Caco-2 (cell line): ENCODE data around the gene WNT16. TPM values are rescaled to one million over a fixed set of nuclear protein-coding genes. Genes with fewer than 3 reads are reported as not detected.

Source experiments
- BruUV-seq: library from RNA; stranded (reverse); fragments of 400-500 nt; replicated peaks from 2 replicates; lab custom pipeline; 2021; lab: Mats Ljungman, UMichigan
- CTCF ChIA-PET: fragments of 300-600 bp; sonication (Branson Sonifier 250); formaldehyde crosslinking; loops from one replicate; lab custom pipeline; 2022; ENCODE audit warnings: antibody characterized with exemption; lab: Charles Lee
- POLR2A ChIA-PET: fragments of 300-600 bp; sonication (Branson Sonifier 250); formaldehyde crosslinking; loops from one replicate; lab custom pipeline; 2022; ENCODE audit warnings: antibody characterized with exemption; lab: Charles Lee
- DNase-seq, 2 experiments: peaks; one replicate each; pipeline versions ENCODE4 v3.0.0 to v3.0.0-alpha.2; 2020 to 2022
- H3K27me3 ChIP-seq: replicated peaks from 2 replicates; pipeline ENCODE4 v1.6.0; 2011; ENCODE audit warnings: low read length; ENCODE audit not compliant: control insufficient read depth, insufficient read depth
- H3K36me3 ChIP-seq: 2 replicates; pipeline ENCODE4 v1.5.1; 2011; ENCODE audit warnings: low read length; ENCODE audit not compliant: control insufficient read depth, insufficient read depth
- H3K4me1 ChIP-seq: fragments of 250-450 bp; sonication (Bioruptor Pico); 2 replicates; pipeline ENCODE4 v1.5.1; 2020; ENCODE audit warnings: mild to moderate bottlenecking
- H3K4me3 ChIP-seq: 2 replicates; pipeline ENCODE4 v1.5.1; 2011; ENCODE audit warnings: low read depth, mild to moderate bottlenecking, control low read depth, low read length
- H3K9me3 ChIP-seq: fragments of 250-450 bp; sonication (Bioruptor Pico); 2 replicates; pipeline ENCODE4 v1.5.1; 2020; ENCODE audit warnings: mild to moderate bottlenecking, moderate library complexity
- H3K27ac Mint-ChIP-seq: one replicate; pipeline ENCODE4 v1.8.0; 2022; ENCODE audit warnings: mixed read lengths; ENCODE audit not compliant: unreplicated experiment
- H3K27me3 Mint-ChIP-seq: one replicate; pipeline ENCODE4 v1.8.0; 2022; ENCODE audit warnings: mixed read lengths; ENCODE audit not compliant: insufficient read depth, unreplicated experiment
- H3K36me3 Mint-ChIP-seq: one replicate; pipeline ENCODE4 v1.8.0; 2022; ENCODE audit warnings: mild to moderate bottlenecking, mixed read lengths; ENCODE audit not compliant: insufficient read depth, unreplicated experiment
- H3K4me1 Mint-ChIP-seq: one replicate; pipeline ENCODE4 v1.8.0; 2022; ENCODE audit warnings: low read depth, mixed read lengths; ENCODE audit not compliant: unreplicated experiment
- H3K4me3 Mint-ChIP-seq: one replicate; pipeline ENCODE4 v1.8.0; 2022; ENCODE audit warnings: mild to moderate bottlenecking, moderate library complexity, mixed read lengths; ENCODE audit not compliant: unreplicated experiment
- H3K9me3 Mint-ChIP-seq: one replicate; pipeline ENCODE4 v1.8.0; 2022; ENCODE audit warnings: mixed read lengths; ENCODE audit not compliant: unreplicated experiment
- CTCF ChIP-seq, 2 experiments: fragments of 200-600 bp in 1 of 2; IDR thresholded peaks; 1 replicate in 1 of 2; 2 replicates in 1 of 2; pipeline versions ENCODE4 v1.5.1 to v1.8.0; 2011 to 2022; ENCODE audit warnings: antibody characterized with exemption in 1 of 2, control low read depth in 1 of 2, inconsistent platforms in 1 of 2, low read depth in 1 of 2, low read length in 1 of 2, mild to moderate bottlenecking in 1 of 2, moderate library complexity in 1 of 2; ENCODE audit not compliant: insufficient read depth in 1 of 2, severe bottlenecking in 1 of 2, unreplicated experiment in 1 of 2
- intact Hi-C: fragments of 100-400 bp; cut with micrococcal nuclease; formaldehyde crosslinking; loops from one replicate; pipeline ENCODE4 v1.10.0; 2022; ENCODE audit not compliant: unreplicated experiment
- total RNA-seq: library from RNA; stranded (reverse); gene quantifications from 2 replicates; pipeline ENCODE4 v1.2.3, GENCODE V29; 2022

WNT16 gene
- total RNA-seq, 1 experiment from 2014 or later = not detected

GRCh38 chr7:121330053-121330833 is 1.4 kb downstream of the WNT16 start:
- CTCF ChIA-PET = interaction anchor here (0.6 to 1.0 kb wide), 2 partner anchors 163 to 664 kb away, joined by 3 read pairs; no protein-coding TSS in a partner anchor
- H3K36me3 ChIP-seq = no peaks in the 10 kb centered on the region
- POLR2A ChIA-PET = no interaction called here

DNA sequence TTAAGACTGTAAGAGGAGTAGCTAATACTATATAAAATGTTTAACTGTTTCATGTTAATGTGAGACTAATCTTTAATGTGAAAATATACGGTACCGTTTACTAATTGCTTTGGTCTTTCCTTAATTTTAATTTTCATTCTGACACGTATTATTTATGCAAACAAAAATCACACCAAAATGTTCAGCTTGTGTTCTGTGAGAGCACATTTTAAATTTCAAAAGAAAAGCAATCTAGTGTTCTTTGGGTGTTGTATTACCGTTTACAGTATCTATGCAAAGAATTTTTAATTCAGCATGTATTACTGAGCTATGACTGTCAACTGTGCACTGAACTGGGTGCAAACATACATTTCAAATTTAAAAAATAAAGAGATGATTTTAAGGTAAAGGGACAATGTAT is 2.2 kb downstream of the WNT16 start:
- no peak for TF ChIP-seq CTCF (IDR thresholded peaks at IDR 0.05; ENCODE audit: insufficient read depth in 1 of 2, low read depth in 1 of 2, low read length in 1 of 2, severe bottlenecking in 1 of 2, unreplicated experiment in 1 of 2)
- Histone ChIP-seq H3K9me3 (no peaks in the 10 kb centered on the region), H3K4me3 (no peak overlapping the region), H3K36me3 (no peaks in the 10 kb centered on the region), H3K27me3 (peaks cover 4% of the 10 kb centered on the region; the same call in 1 of the 2 replicates), H3K4me1 (0 out of 2 replicates have a peak, but pooled peaks cover 5% of the 10 kb centered on the region)
- ChIA-PET CTCF (interaction anchor here (0.6 kb wide), 1 partner anchor 164 kb away, joined by 3 read pairs; no protein-coding TSS in a partner anchor), POLR2A (no interaction called here)
- peaks cover 5% of the 10 kb centered on the region for H3K4me1 Mint-ChIP-seq
- no peaks in the 10 kb centered on the region for H3K9me3 Mint-ChIP-seq
- no TSS peak for BruUV-seq
- no peak overlapping the region for H3K4me3 Mint-ChIP-seq
- peaks cover 32% of the 10 kb centered on the region for H3K27me3 Mint-ChIP-seq
- H3K36me3 Mint-ChIP-seq = no peaks in the 10 kb centered on the region
- intact Hi-C loops = no loop called here
- H3K27ac Mint-ChIP-seq = no peak overlapping the region
- DNase-seq = no peak

More at GRCh38 chr7:121330053-121330833, 1.4 kb downstream of the WNT16 start:
- BruUV-seq = no TSS peak
- Histone ChIP-seq H3K27me3 (peaks cover 4% of the 10 kb centered on the region; the same call in 1 of the 2 replicates), H3K4me3 (peak overlapping the region; percentile 18), H3K9me3 (no peaks in the 10 kb centered on the region), H3K4me1 (0 out of 2 replicates have a peak, but pooled peaks cover 5% of the 10 kb centered on the region)
- H3K4me3 Mint-ChIP-seq = peak overlapping the region; percentile 73
- intact Hi-C loops = no loop called here
- no peak overlapping the region for H3K27ac Mint-ChIP-seq
- TF ChIP-seq CTCF (IDR thresholded peaks at IDR 0.05; ENCODE audit: insufficient read depth in 1 of 2, low read depth in 1 of 2, low read length in 1 of 2, severe bottlenecking in 1 of 2, unreplicated experiment in 1 of 2) = no peak
- no peak for DNase-seq
- H3K36me3 Mint-ChIP-seq = no peaks in the 10 kb centered on the region
- H3K4me1 Mint-ChIP-seq = peaks cover 5% of the 10 kb centered on the region
- no peaks in the 10 kb centered on the region for H3K9me3 Mint-ChIP-seq
- H3K27me3 Mint-ChIP-seq = peaks cover 32% of the 10 kb centered on the region

GRCh38 chr7:121331574-121331973 is 2.8 kb downstream of the WNT16 start:
- Mint-ChIP-seq H3K27me3 (peaks cover 31% of the 10 kb centered on the region), H3K27ac (no peak overlapping the region), H3K36me3 (no peaks in the 10 kb centered on the region), H3K9me3 (no peaks in the 10 kb centered on the region), H3K4me3 (no peak overlapping the region), H3K4me1 (peaks cover 5% of the 10 kb centered on the region)
- intact Hi-C loops = no loop called here
- no peak for TF ChIP-seq CTCF (IDR thresholded peaks at IDR 0.05; ENCODE audit: insufficient read depth in 1 of 2, low read depth in 1 of 2, low read length in 1 of 2, severe bottlenecking in 1 of 2, unreplicated experiment in 1 of 2)
- CTCF ChIA-PET = no interaction called here
- Histone ChIP-seq H3K27me3 (peaks cover 4% of the 10 kb centered on the region; the same call in 1 of the 2 replicates), H3K4me1 (0 out of 2 replicates have a peak, but pooled peaks cover 5% of the 10 kb centered on the region), H3K36me3 (no peaks in the 10 kb centered on the region), H3K9me3 (no peaks in the 10 kb centered on the region), H3K4me3 (no peak overlapping the region)
- no peak for DNase-seq
- no TSS peak for BruUV-seq
- POLR2A ChIA-PET = no interaction called here
